DOHH2 (cell line): Measurements from ENCODE around the gene SLC36A2.

Source experiments
- EZH2phosphoT487 ChIP-seq: fragments of 200-600 bp; sonication (generic); IDR thresholded peaks from 2 replicates; pipeline ENCODE4 v1.6.1; 2017; ENCODE audit warnings: borderline replicate concordance, mild to moderate bottlenecking, antibody characterized with exemption, low read length, moderate library complexity, mixed read lengths
- TF ChIP-seq, protein P1 (sequence below): fragments of 200-600 bp; sonication (generic); IDR thresholded peaks from one replicate; pipeline ENCODE4 v1.5.1; 2014; ENCODE audit warnings: antibody characterized with exemption, mild to moderate bottlenecking, low read depth, low read length; ENCODE audit not compliant: poor library complexity, severe bottlenecking

DNA sequence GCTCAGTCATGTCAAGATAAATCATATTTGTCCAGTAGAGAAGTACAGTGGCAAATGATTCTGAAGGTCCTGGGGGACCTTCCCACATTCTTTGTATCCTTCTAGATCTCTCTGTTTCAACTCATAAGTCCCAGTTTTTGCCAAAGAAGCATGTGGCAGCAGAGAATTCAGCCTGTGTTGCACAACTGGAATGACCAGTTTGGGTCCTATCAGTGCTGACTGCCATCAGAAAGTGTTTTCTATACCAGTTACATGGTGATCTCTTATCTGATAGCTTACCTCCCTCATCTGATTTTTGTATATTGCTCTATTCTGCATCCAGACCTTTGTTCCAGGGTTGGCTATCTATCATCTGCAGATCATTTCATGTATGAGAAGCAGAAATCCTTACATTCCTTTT lies 72.7 kb downstream of the SLC36A2 start:
- TF ChIP-seq, protein P1, sequence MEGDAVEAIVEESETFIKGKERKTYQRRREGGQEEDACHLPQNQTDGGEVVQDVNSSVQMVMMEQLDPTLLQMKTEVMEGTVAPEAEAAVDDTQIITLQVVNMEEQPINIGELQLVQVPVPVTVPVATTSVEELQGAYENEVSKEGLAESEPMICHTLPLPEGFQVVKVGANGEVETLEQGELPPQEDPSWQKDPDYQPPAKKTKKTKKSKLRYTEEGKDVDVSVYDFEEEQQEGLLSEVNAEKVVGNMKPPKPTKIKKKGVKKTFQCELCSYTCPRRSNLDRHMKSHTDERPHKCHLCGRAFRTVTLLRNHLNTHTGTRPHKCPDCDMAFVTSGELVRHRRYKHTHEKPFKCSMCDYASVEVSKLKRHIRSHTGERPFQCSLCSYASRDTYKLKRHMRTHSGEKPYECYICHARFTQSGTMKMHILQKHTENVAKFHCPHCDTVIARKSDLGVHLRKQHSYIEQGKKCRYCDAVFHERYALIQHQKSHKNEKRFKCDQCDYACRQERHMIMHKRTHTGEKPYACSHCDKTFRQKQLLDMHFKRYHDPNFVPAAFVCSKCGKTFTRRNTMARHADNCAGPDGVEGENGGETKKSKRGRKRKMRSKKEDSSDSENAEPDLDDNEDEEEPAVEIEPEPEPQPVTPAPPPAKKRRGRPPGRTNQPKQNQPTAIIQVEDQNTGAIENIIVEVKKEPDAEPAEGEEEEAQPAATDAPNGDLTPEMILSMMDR, result no peak
- no peak for TF ChIP-seq EZH2phosphoT487
